A549 (cell line): ENCODE data around the gene ITIH4. TPM values are rescaled to one million over a fixed set of nuclear protein-coding genes. Genes with fewer than 3 reads are reported as not detected.

Source experiments
- ATAC-seq, 2 experiments: fragments of 200-7000 bp in 1 of 2; fragments of >200 bp in 1 of 2; cut with Nextera tagmentation in 1 of 2; cut with Tn5 transposase in 1 of 2; 3 replicates each; pipeline versions ENCODE4 v1.8.0 to v1.9.1; 2018 to 2020; ENCODE audit warnings: mild to moderate bottlenecking in 1 of 2, moderate library complexity in 1 of 2
- CTCF ChIA-PET: fragments of 300-600 bp; sonication (Branson Sonifier 250); formaldehyde crosslinking; extraction: SDS; loops from one replicate; lab custom pipeline; 2021; ENCODE audit warnings: antibody characterized with exemption, inconsistent platforms; lab: Yijun Ruan, JAX
- POLR2A ChIA-PET: fragments of 350-600 bp; formaldehyde crosslinking; extraction: SDS; loops from one replicate; lab custom pipeline; 2021; ENCODE audit warnings: antibody characterized with exemption, inconsistent platforms; lab: Yijun Ruan, JAX
- DNase-seq, 2 experiments: peaks; one replicate each; pipeline versions ENCODE4 v3.0.0 to v3.0.0-alpha.2; 2011 to 2016; ENCODE audit warnings: low read depth in 1 of 2, low spot score in 1 of 2
- FAIRE-seq: peaks from 2 replicates; lab custom pipeline; 2011; peaks lifted over from hg19 to GRCh38; lab: Jason Lieb, UNC
- H3K27ac ChIP-seq, 2 experiments: fragments of >200 bp; sonication (Bioruptor Twin); formaldehyde crosslinking; 3 replicates each; pipeline ENCODE4 v1.5.1; 2016 to 2017
- H3K4me1 ChIP-seq: fragments of >200 bp; sonication (Bioruptor Twin); formaldehyde crosslinking; 3 replicates; pipeline ENCODE4 v1.6.1; 2016
- H3K4me2 ChIP-seq: fragments of >200 bp; sonication (Bioruptor Twin); formaldehyde crosslinking; 3 replicates; pipeline ENCODE4 v1.6.1; 2016
- H3K4me3 ChIP-seq: fragments of >200 bp; sonication (Bioruptor Twin); formaldehyde crosslinking; 3 replicates; pipeline ENCODE4 v1.5.1; 2016
- H3K9me3 ChIP-seq: fragments of >200 bp; sonication (Bioruptor Twin); formaldehyde crosslinking; 3 replicates; pipeline ENCODE4 v1.6.1; 2016
- BHLHE40 ChIP-seq: IDR thresholded peaks from 2 replicates; pipeline ENCODE4 v1.6.1; 2012; ENCODE audit warnings: low read depth, low read length, inconsistent platforms
- CTCF ChIP-seq: fragments of >200 bp; sonication (Bioruptor Twin); formaldehyde crosslinking; IDR thresholded peaks from 3 replicates; pipeline ENCODE4 v1.5.1; 2016
- E2F6 ChIP-seq: IDR thresholded peaks from 2 replicates; pipeline ENCODE4 v1.6.1; 2012; ENCODE audit warnings: low read depth, borderline replicate concordance
- ELK1 ChIP-seq: fragments of 150-350 bp; IDR thresholded peaks from 2 replicates; pipeline ENCODE4 v1.6.1; 2014; ENCODE audit warnings: low read depth, mild to moderate bottlenecking, low read length
- EP300 ChIP-seq, 2 experiments: fragments of >200 bp; sonication (Bioruptor Twin); formaldehyde crosslinking; IDR thresholded peaks; 2 replicates in 1 of 2; 3 replicates in 1 of 2; pipeline ENCODE4 v1.6.1; 2016 to 2017
- ESRRA ChIP-seq: fragments of 150-350 bp; IDR thresholded peaks from 2 replicates; pipeline ENCODE4 v1.6.1; 2014; ENCODE audit warnings: mild to moderate bottlenecking, low read length, borderline replicate concordance
- FOSB ChIP-seq: fragments of 250-450 bp; sonication (Bioruptor Pico); IDR thresholded peaks from 2 replicates; pipeline ENCODE4 v1.5.0; 2020; ENCODE audit warnings: mild to moderate bottlenecking, moderate library complexity
- FOXS1 ChIP-seq: fragments of 250-450 bp; sonication (Bioruptor Pico); IDR thresholded peaks from 2 replicates; pipeline ENCODE4 v1.5.0; 2020; ENCODE audit warnings: mild to moderate bottlenecking, moderate library complexity
- HEYL ChIP-seq: fragments of 250-450 bp; sonication (Bioruptor Pico); IDR thresholded peaks from 2 replicates; pipeline ENCODE4 v1.8.0; 2021; ENCODE audit warnings: mild to moderate bottlenecking, moderate library complexity
- HMGXB4 ChIP-seq: fragments of 250-450 bp; sonication (Bioruptor Pico); IDR thresholded peaks from 2 replicates; pipeline ENCODE4 v1.5.0; 2021; ENCODE audit warnings: mild to moderate bottlenecking, moderate library complexity, borderline replicate concordance
- HOXB13 ChIP-seq: fragments of 250-450 bp; sonication (Bioruptor Pico); IDR thresholded peaks from 2 replicates; pipeline ENCODE4 v1.5.0; 2020; ENCODE audit warnings: low read depth, mild to moderate bottlenecking, moderate library complexity
- MAFK ChIP-seq: fragments of 450-650 bp; IDR thresholded peaks from 2 replicates; pipeline ENCODE4 v1.6.1; 2014; ENCODE audit not compliant: partially characterized antibody
- MAX ChIP-seq: IDR thresholded peaks from 2 replicates; pipeline ENCODE4 v1.6.1; 2012
- NPAS2 ChIP-seq: fragments of 250-450 bp; sonication (Bioruptor Pico); IDR thresholded peaks from 2 replicates; pipeline ENCODE4 v1.8.0; 2022; ENCODE audit warnings: mild to moderate bottlenecking, moderate library complexity, borderline replicate concordance
- PBX3 ChIP-seq: IDR thresholded peaks from 2 replicates; pipeline ENCODE4 v1.6.1; 2012
- PHF8 ChIP-seq: fragments of 200-600 bp; sonication (generic); IDR thresholded peaks from 2 replicates; pipeline ENCODE4 v1.6.1; 2016; ENCODE audit warnings: low read depth, mild to moderate bottlenecking, antibody characterized with exemption, moderate library complexity, borderline replicate concordance
- SMC3 ChIP-seq: fragments of >200 bp; sonication (Bioruptor Twin); formaldehyde crosslinking; IDR thresholded peaks from 3 replicates; pipeline ENCODE4 v1.6.1; 2018; ENCODE audit warnings: inconsistent platforms
- TP53 ChIP-seq: fragments of 250-450 bp; sonication (Bioruptor Pico); IDR thresholded peaks from 2 replicates; pipeline ENCODE4 v1.5.0; 2021; ENCODE audit warnings: mild to moderate bottlenecking, moderate library complexity
- USF2 ChIP-seq: fragments of 450-650 bp; IDR thresholded peaks from 2 replicates; pipeline ENCODE4 v1.6.1; 2014; ENCODE audit warnings: antibody characterized with exemption
- WGBS: methylation state at CpG from one replicate; pipeline ENCODE4 v1.1.6; 2017; ENCODE audit errors: missing lambda C conversion rate; 5-methylcytosine and 5-hydroxymethylcytosine counted together
- polyA plus RNA-seq, 4 experiments: library from polyadenylated mRNA; depleted of rRNA in 3 of 4; stranded (reverse); fragments of >200 nt; fragmentation: RNase III in 1 of 4; extraction: RNeasy Plus Mini Kit Qiagen cat#74134 plus additional on column Dnase treatment in 1 of 4; gene quantifications; 2 replicates in 3 of 4; 3 replicates in 1 of 4; pipeline ENCODE4 v1.2.3, GENCODE V29; 2011 to 2017

The ITIH4 gene
- polyA plus RNA-seq, 2 of the 4 experiments (the other 2 are of a cell fraction), result 0.88 to 0.89 TPM

GRCh38 chr3:52787246-52787645, 43.2 kb downstream of the ITIH4 start:
- no peaks in the 10 kb centered on the region for H3K4me1 ChIP-seq
- TF ChIP-seq FOSB (CRISPR knock-in tag), result no peak
- TF ChIP-seq FOXS1 (CRISPR knock-in tag), result no peak
- TF ChIP-seq PBX3, result no peak
- no peak for TF ChIP-seq CTCF
- no peak for TF ChIP-seq BHLHE40
- no peak for TF ChIP-seq MAX
- TF ChIP-seq ELK1, result no peak
- no peak for TF ChIP-seq USF2
- no peak for TF ChIP-seq SMC3
- TF ChIP-seq HMGXB4, result no peak
- no peak for TF ChIP-seq PHF8
- no peak for TF ChIP-seq MAFK
- TF ChIP-seq HEYL, result no peak
- TF ChIP-seq TP53 (CRISPR knock-in tag), result no peak
- TF ChIP-seq E2F6, result no peak
- TF ChIP-seq EP300 (IDR thresholded peaks at IDR 0.05), result no peak
- no peak for TF ChIP-seq HOXB13
- no peak for TF ChIP-seq ESRRA
- TF ChIP-seq NPAS2 (CRISPR knock-in tag), result no peak
- TF ChIP-seq, all 56 proteins: peak for 0
- CTCF ChIA-PET, result interaction anchor here (0.6 to 1.8 kb wide), 4 partner anchors 8 to 268 kb away, joined by 3 to 4 read pairs (median 4); no protein-coding TSS in a partner anchor
- DNase-seq (no peak), FAIRE-seq (no peak), ATAC-seq (no peak; a peak in 1 of 6 replicates)
- POLR2A ChIA-PET, result no interaction called here
- WGBS, result 86% methylated on average over 8 of the region's 11 CpGs
- no peaks in the 10 kb centered on the region for H3K9me3 ChIP-seq
- H3K4me3 ChIP-seq, result no peak overlapping the region
- H3K27ac ChIP-seq, result no peak overlapping the region
- H3K4me2 ChIP-seq, result no peak overlapping the region
